Measurements from ENCODE around the gene KIRREL3. TPM values are rescaled to one million over a fixed set of nuclear protein-coding genes. Genes with fewer than 3 reads are reported as not detected.

Gene KIRREL3
- total and polyA plus RNA-seq, 2 of the 4 experiments (the other 2 are of a cell fraction): 10.9 to 15.9 TPM

- H2BK20ac ChIP-seq (ENCODE audit: low read depth, low read length): no peak overlapping the region
- H3K56ac ChIP-seq (ENCODE audit: extremely low read depth, insufficient read depth, low read length): no peak overlapping the region
- dilution Hi-C loops (cut with HindIII; ENCODE audit: low sequenced_read_pairs, unreplicated experiment): no loop called here
- no peaks in the 10 kb centered on the region for H3K9me1 ChIP-seq (ENCODE audit: insufficient read depth, low read length)
- no peaks in the 10 kb centered on the region; the same call in 1 of the 2 replicates for H4K20me1 ChIP-seq (ENCODE audit: insufficient read depth, low read length)
- H3K4me1 ChIP-seq (ENCODE audit: control insufficient read depth, insufficient read depth, low read length): no peaks in the 10 kb centered on the region
- H3K4me3 ChIP-seq (ENCODE audit: insufficient read depth, low read depth, low read length): no peak overlapping the region
- H2AK5ac ChIP-seq (ENCODE audit: low read depth, low read length): no peak overlapping the region
- H3K4me2 ChIP-seq (ENCODE audit: low read depth, low read length): no peak overlapping the region
- DNase-seq (no peak), ATAC-seq (ENCODE audit: low read depth) (no peak)
- no peak overlapping the region for H3K18ac ChIP-seq (ENCODE audit: low read depth, low read length)
- no peak overlapping the region for H2BK5ac ChIP-seq (ENCODE audit: low read depth, low read length, poor library complexity, severe bottlenecking)
- no peak overlapping the region for H2BK15ac ChIP-seq (ENCODE audit: low read depth, low read length)
- ChIA-PET POLR2A (ENCODE audit: unreplicated experiment) (no interaction called here), CTCF (no interaction called here)
- no peaks in the 10 kb centered on the region for H3K9me3 ChIP-seq (ENCODE audit: control insufficient read depth, insufficient read depth, low read length)
- no peak overlapping the region for H2BK120ac ChIP-seq (ENCODE audit: low read depth, low read length)
- intact Hi-C loops (cut with micrococcal nuclease): no loop called here
- H3K9ac ChIP-seq (ENCODE audit: low read depth, low read length): no peak overlapping the region
- H4K5ac ChIP-seq (ENCODE audit: low read depth, low read length): no peak overlapping the region
- H3K36me3 ChIP-seq (ENCODE audit: control insufficient read depth, insufficient read depth, low read length): no peaks in the 10 kb centered on the region
- H3K14ac ChIP-seq (replicated peaks; ENCODE audit: low read depth, low read length): no peak overlapping the region
- no peaks in the 10 kb centered on the region for H3K27me3 ChIP-seq (ENCODE audit: control insufficient read depth, insufficient read depth, low read length)
- no peak overlapping the region for H3K4ac ChIP-seq (ENCODE audit: low read depth, low read length)
- H4K91ac ChIP-seq (ENCODE audit: insufficient read depth, low read depth, low read length): no peak overlapping the region
- no CpG with 5 or more reads among the region's 1 CpG for WGBS, 2 experiments (ENCODE audit: extremely low coverage in 2 of 2, insufficient read length in 1 of 2)
- TF ChIP-seq CHD1 (IDR thresholded peaks at IDR 0.05; ENCODE audit: low read depth, low read length): no peak
- in situ Hi-C loops (cut with MboI; ENCODE audit: low sequenced_read_pairs): no loop called here
- no peak overlapping the region for H4K8ac ChIP-seq (ENCODE audit: low read depth in 2 of 2, low read length in 2 of 2)
- H3K79me1 ChIP-seq (ENCODE audit: low read depth in 1 of 2, low read length in 2 of 2): no peaks in the 10 kb centered on the region; a peak in 1 of 4 replicates
- no peak overlapping the region for H3K23ac ChIP-seq (ENCODE audit: low read depth, low read length)
- no TSS peak for BruUV-seq (replicated peaks)
- no peak overlapping the region for H2AFZ ChIP-seq (replicated peaks; ENCODE audit: low read length, poor library complexity)
- H2AK9ac ChIP-seq (replicated peaks; ENCODE audit: low read depth, low read length, poor library complexity): no peak overlapping the region
- H3K27ac ChIP-seq (ENCODE audit: insufficient read depth, low read length): no peak overlapping the region
These were observed 327.3 kb downstream of the KIRREL3 start for GRCh38 chr11:126673319-126673718.

Measured in IMR-90 (cell line).